Measurements from ENCODE around the gene HMX3.
"Not testable (repeated sequence)": the region's sequence is repeated elsewhere in the genome, so short reads cannot be mapped to it uniquely, and the experiment has no call there.

HMX3 gene

GRCh38 chr10:123149162-123149567 lies 13.4 kb downstream of the HMX3 start:
- no peak for DNase-seq

DNA sequence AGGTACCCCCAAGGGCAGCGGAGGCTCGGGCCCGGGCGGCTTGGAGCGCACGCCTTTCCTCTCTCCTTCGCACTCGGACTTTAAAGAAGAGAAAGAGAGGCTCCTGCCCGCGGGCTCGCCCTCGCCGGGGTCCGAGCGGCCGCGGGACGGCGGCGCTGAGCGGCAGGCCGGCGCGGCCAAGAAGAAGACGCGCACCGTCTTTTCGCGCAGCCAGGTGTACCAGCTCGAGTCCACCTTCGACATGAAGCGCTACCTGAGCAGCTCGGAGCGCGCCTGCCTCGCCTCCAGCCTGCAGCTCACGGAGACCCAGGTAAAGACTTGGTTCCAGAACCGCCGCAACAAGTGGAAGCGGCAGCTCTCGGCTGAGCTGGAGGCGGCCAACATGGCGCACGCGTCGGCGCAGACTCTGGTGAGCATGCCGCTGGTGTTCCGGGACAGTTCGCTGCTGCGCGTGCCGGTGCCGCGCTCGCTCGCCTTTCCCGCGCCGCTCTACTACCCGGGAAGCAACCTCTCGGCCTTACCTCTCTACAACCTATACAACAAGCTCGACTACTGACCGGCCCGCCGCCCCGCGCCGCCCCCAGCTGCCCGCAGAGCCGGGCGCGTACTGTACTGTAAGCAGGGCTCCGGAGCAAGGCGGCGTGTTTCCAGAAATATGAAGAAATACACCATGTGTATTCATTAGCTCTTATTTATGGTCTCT lies 13.9 kb downstream of the HMX3 start:
- DNase-seq: no peak

GRCh38 chr10:123150271-123150985 lies 14.7 kb downstream of the HMX3 start:
- no peak for DNase-seq

DNA sequence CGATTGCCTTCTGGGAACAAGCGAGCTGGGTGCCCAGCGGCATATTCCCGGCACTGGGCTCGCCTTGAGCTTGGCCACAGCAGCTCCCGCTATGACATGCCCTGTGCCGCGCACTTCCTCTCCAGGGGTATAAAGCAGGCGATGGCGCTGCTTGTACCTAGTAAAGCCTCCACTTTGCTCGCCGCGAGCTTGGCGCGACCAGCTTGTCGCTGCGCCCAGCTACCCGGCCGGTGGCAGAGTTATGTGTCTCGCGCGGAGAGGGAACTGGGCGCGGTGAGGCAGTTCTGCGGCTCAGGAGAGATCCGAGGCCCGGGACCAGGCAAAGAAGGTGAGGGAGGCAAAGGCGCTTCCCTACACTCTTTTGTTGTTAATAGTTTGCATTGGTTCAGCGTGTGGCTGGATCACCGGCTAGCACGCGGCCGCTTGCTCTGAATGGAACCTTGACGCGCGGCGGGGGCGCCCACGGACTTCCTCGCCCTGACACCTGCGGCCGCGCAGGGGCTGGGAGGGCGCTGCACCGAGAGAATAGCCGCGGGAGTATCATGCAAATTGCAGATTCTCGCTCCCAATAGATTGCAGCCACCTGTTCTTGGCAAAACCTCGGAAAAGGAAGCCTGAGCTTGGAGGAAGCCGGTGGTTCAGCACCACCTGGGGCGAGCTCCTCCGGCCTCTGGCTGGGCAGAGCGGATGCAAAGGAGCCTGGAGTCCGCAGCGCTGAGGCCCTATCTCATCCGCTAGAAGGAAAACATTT lies 15.4 kb downstream of the HMX3 start:
- DNase-seq: no peak

GRCh38 chr10:123151737-123152135 lies 16.0 kb downstream of the HMX3 start:
- no peak for DNase-seq

GRCh38 chr10:123153486-123154091 lies 17.8 kb downstream of the HMX3 start:
- DNase-seq: no peak

GRCh38 chr10:123154092-123154710 lies 18.4 kb downstream of the HMX3 start, which contains the start of gene BUB3:
BUB3 (plus strand) TSS chr10:123154402; CDS start chr10:123154918, 516 bp downstream.
- DNase-seq: peak; percentile 89

DNA sequence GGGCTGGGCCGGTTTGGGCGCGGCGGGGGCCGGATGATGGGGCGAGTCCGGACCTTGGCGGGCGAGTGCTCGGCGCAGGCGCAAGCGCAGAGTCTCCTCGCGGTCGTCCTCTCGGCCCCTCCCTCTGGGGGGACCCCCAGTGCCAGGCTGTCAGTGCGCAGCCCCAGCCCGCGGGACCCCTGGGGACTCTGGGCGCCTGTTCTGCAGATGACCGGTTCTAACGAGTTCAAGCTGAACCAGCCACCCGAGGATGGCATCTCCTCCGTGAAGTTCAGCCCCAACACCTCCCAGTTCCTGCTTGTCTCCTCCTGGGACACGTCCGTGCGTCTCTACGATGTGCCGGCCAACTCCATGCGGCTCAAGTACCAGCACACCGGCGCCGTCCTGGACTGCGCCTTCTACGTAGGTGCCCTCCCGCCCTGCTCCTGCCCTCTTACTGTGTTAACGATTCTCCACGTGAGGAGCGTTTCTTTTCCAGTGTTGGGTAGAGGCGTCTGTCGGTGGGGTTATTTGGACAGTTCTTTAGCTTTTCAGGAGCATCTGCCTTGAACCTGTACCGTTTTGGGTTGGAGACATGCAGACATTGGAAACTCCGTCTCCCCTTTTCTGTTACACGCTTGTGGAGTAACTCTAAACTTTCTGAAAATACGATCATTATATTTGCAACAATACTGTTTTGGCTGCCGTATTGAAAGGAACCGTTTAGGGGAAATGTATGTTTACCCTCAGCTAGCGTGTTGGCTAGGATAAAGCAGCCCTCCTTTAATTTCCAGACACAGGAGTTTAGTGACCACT lies 19.1 kb downstream of the HMX3 start:
- DNase-seq: no peak

DNA sequence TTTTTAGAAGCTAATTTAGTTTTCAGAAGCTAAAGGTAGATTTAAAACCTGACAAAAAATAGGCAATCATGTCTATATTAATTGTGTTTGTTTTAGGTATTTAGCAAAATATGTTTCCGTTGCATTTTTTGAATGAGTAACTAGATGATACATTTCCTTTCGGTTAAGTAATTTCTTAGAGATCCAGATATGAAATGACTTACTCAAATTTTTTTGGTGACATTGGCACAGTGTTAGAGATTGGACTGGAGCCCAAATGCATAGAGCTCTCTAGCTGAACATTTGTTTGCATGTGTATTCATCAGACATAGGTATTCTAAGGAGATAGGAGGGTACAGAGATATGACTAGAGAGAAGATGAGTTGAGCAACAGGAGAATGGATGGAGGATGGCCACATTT lies 20.3 kb downstream of the HMX3 start:
- DNase-seq: no peak

- no peak for DNase-seq
Measured at GRCh38 chr10:123157210-123157609, 21.4 kb downstream of the HMX3 start.

- DNase-seq: no peak
Measured at GRCh38 chr10:123158682-123159081, 22.9 kb downstream of the HMX3 start.

GRCh38 chr10:123160311-123160980 lies 24.7 kb downstream of the HMX3 start:
- no peak for DNase-seq

DNA sequence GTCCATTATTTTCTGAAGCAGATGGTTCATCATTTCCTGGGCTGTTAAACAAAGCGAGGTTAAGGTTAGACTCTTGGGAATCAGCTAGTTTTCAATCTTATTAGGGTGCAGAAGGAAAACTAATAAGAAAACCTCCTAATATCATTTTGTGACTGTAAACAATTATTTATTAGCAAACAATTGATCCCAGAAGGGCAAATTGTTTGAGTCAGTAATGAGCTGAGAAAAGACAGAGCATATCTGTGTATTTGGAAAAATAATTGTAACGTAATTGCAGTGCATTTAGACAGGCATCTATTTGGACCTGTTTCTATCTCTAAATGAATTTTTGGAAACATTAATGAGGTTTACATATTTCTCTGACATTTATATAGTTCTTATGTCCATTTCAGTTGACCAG lies 28.5 kb downstream of the HMX3 start:
- no peak for DNase-seq

GRCh38 chr10:123165445-123166072 lies 29.8 kb downstream of the HMX3 start:
- no peak for DNase-seq

DNA sequence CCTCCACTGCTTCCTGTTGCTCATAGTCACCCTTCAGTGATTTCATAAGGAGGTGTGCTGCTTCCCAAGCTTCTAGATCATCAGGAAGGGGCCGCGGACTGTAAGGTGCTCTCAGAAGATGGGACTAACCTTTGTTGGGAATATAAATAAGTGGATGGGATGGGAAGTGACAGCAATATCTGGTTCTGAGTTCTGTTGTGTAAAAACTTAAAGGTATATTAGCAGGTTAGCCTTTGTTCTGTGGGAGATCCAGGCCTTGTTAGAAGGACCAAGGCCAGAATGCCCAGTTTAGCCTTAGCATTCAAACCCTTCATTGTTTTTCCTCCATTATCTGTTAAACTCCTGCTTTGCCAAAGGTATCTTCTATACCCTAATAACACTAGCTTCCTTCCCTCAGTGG lies 30.8 kb downstream of the HMX3 start:
- no peak for DNase-seq

DNA sequence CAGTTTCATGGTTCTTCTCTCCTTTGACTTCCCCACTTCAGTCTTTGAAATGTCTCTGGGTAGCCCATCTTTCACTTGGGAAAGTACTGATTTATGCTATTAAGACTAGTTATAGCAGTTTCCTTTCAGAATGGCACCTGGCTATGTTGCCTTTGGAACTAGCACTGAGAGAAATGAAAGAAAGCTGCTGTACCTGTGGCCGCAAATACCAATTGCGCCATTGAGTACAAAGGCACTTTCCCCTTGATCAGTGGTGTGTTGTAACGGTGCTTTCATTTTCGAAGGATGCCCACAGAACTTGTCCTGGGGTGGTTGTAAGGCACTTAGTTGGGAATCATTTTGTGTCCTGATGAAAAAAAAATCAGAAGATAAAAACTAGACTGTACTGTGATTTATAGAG lies 35.2 kb downstream of the HMX3 start:
- DNase-seq: no peak

GRCh38 chr10:123171616-123172015 lies 35.8 kb downstream of the HMX3 start:
- DNase-seq: not testable (repeated sequence)

- no peak for DNase-seq
Measured at GRCh38 chr10:123175389-123176387, 39.9 kb downstream of the HMX3 start.

- DNase-seq: not testable (repeated sequence)
Measured at GRCh38 chr10:123178390-123178789, 42.6 kb downstream of the HMX3 start.

Measured in NCI-H187 treated with DMSO at 0.1 percent for 48 hours (cell line).